ENCODE measurements around the gene ARHGAP26. TPM values are rescaled to one million over a fixed set of nuclear protein-coding genes. Genes with fewer than 3 reads are reported as not detected.

Gene ARHGAP26
- total RNA-seq, 1 experiment from 2014 or later: 65.5 TPM

- H3K27me3 ChIP-seq (ENCODE audit: control insufficient read depth, insufficient read depth, low read length): no peaks in the 10 kb centered on the region
- H3K4me3 ChIP-seq (ENCODE audit: low read depth in 2 of 2, low read length in 2 of 2): no peak overlapping the region
- BruUV-seq (replicated peaks): no TSS peak
- DNase-seq (ENCODE audit: low read depth, low spot score): no peak
- POLR2A ChIA-PET: interaction anchor here (0.6 kb wide), 1 partner anchor 434 kb away, joined by 8 read pairs; no protein-coding TSS in a partner anchor
- no peaks in the 10 kb centered on the region for H3K9me3 ChIP-seq (ENCODE audit: control insufficient read depth, insufficient read depth, low read depth, low read length)
- in situ Hi-C loops (cut with HindIII; ENCODE audit: low pct_unique_long_range_greater_than_20kb, low sequenced_read_pairs) (no loop called here), intact Hi-C loops (cut with micrococcal nuclease; ENCODE audit: unreplicated experiment) (no loop called here)
- H3K27ac ChIP-seq (ENCODE audit: low read length): no peak overlapping the region
- CTCF ChIA-PET: no interaction called here
- no peak for TF ChIP-seq TCF7L2 (IDR thresholded peaks at IDR 0.05; ENCODE audit: low read depth, low read length)
- no peak for TF ChIP-seq REST (IDR thresholded peaks at IDR 0.05; ENCODE audit: insufficient read depth in 1 of 2, low read depth in 2 of 2, low read length in 1 of 2)
- TF ChIP-seq POLR2AphosphoS5 (IDR thresholded peaks at IDR 0.05; ENCODE audit: low read depth, low read length): no peak
- no peak for TF ChIP-seq SIN3A (IDR thresholded peaks at IDR 0.05; ENCODE audit: borderline replicate concordance, insufficient read depth, low read depth, low read length)
- TF ChIP-seq CTCF (IDR thresholded peaks at IDR 0.05): no peak
- ATAC-seq: no peak
- H3K4me1 ChIP-seq (ENCODE audit: control insufficient read depth, insufficient read depth, low read length): no peaks in the 10 kb centered on the region
- H3K36me3 ChIP-seq (ENCODE audit: control insufficient read depth, insufficient read depth, low read length): no peaks in the 10 kb centered on the region
These were observed 370.5 kb downstream of the ARHGAP26 start for GRCh38 chr5:143140492-143141203.

GRCh38 chr5:143141652-143142051, 371.5 kb downstream of the ARHGAP26 start:
- intact Hi-C loops (cut with micrococcal nuclease; ENCODE audit: unreplicated experiment): no loop called here

More at GRCh38 chr5:143141652-143142051, 371.5 kb downstream of the ARHGAP26 start:
- TF ChIP-seq SIN3A (IDR thresholded peaks at IDR 0.05; ENCODE audit: borderline replicate concordance, insufficient read depth, low read depth, low read length) (no peak), CTCF (IDR thresholded peaks at IDR 0.05) (no peak), REST (IDR thresholded peaks at IDR 0.05; ENCODE audit: insufficient read depth in 1 of 2, low read depth in 2 of 2, low read length in 1 of 2) (no peak), POLR2AphosphoS5 (IDR thresholded peaks at IDR 0.05; ENCODE audit: low read depth, low read length) (no peak)
- CTCF ChIA-PET: no interaction called here
- BruUV-seq (replicated peaks): no TSS peak
- no peaks in the 10 kb centered on the region for H3K36me3 ChIP-seq (ENCODE audit: control insufficient read depth, insufficient read depth, low read length)
- DNase-seq (ENCODE audit: low read depth, low spot score) (no peak), ATAC-seq (no peak)
- H3K27ac ChIP-seq (ENCODE audit: low read length): no peak overlapping the region
- no peak overlapping the region for H3K4me3 ChIP-seq (ENCODE audit: low read depth in 2 of 2, low read length in 2 of 2)
- in situ Hi-C loops (cut with HindIII; ENCODE audit: low pct_unique_long_range_greater_than_20kb, low sequenced_read_pairs): no loop called here
- POLR2A ChIA-PET: no interaction called here
- H3K9me3 ChIP-seq (ENCODE audit: control insufficient read depth, insufficient read depth, low read depth, low read length): no peaks in the 10 kb centered on the region
- H3K27me3 ChIP-seq (ENCODE audit: control insufficient read depth, insufficient read depth, low read length): no peaks in the 10 kb centered on the region
- H3K4me1 ChIP-seq (ENCODE audit: control insufficient read depth, insufficient read depth, low read length): no peaks in the 10 kb centered on the region
